ENCODE measurements around the gene TPD52L1.
"Not testable (repeated sequence)": the region's sequence is repeated elsewhere in the genome, so short reads cannot be mapped to it uniquely, and the experiment has no call there.

The TPD52L1 gene, protein sequence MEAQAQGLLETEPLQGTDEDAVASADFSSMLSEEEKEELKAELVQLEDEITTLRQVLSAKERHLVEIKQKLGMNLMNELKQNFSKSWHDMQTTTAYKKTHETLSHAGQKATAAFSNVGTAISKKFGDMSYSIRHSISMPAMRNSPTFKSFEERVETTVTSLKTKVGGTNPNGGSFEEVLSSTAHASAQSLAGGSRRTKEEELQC

DNA sequence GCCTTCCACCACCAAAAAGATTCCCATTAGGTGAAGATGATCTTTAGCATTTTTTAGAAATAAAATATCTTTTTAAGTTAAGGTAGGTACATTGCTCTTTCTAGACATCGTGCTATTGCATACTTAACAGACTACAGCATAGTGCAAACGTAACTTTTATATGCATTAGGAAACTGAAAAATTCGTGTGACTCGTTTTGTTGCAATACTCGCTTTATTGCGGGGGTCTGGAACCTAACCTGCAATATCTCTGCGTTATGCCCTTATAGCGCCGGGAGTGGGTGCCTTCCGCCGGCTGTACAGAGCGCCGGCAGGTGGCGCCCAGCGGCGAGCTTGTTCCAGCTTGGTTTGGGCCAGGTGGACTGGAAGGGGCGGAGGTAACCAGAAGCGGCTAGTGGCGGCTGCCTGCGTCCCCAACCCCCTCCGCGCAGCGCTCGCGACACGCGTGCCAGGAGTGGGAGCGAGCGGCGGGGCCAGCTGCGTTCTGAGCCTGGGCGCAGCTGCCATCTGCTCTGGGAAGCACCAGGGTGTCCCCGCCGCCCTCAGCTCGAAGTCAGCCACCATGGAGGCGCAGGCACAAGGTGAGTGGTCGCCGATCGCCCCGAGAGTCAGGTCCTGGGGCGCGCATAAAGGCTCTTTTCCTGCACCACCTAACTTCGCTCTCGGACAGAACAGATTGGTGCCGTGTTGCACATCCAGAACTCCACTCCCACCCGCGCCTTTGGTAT, at the start of gene TPD52L1:
Gene TPD52L1 (plus strand): TSS at position 383 of the 727 bp plus-strand sequence. CDS start 179 bp downstream, at position 562.
- peak; percentile 88 for DNase-seq (ENCODE audit: low spot score)

GRCh38 chr6:125104425-125104824, 49.1 kb upstream of the TPD52L1 start:
- no peak for DNase-seq (ENCODE audit: low spot score)

DNA sequence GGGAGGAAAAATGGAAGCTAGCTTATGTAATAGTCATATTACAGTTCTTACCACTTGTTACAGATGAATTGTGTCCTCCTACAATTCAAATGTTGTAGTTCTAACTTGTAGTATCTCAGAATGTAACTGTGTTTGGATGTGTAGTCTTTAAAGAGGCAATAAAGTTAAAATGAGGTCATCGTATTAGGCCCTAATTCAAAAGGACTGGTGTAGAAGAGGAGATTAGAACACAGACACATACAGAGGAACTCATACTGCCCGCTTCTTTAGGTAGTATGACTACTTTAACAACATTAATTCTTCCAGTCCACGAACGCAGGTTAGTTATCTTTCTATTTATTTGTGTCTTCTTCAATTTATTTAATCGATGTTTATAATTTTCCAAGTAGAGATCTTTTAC, 46.5 kb upstream of the TPD52L1 start:
- DNase-seq (ENCODE audit: low spot score) = no peak

GRCh38 chr6:125107896-125108295, 45.7 kb upstream of the TPD52L1 start:
- DNase-seq (ENCODE audit: low spot score) = no peak

GRCh38 chr6:125110056-125110455, 43.5 kb upstream of the TPD52L1 start:
- no peak for DNase-seq (ENCODE audit: low spot score)

DNA sequence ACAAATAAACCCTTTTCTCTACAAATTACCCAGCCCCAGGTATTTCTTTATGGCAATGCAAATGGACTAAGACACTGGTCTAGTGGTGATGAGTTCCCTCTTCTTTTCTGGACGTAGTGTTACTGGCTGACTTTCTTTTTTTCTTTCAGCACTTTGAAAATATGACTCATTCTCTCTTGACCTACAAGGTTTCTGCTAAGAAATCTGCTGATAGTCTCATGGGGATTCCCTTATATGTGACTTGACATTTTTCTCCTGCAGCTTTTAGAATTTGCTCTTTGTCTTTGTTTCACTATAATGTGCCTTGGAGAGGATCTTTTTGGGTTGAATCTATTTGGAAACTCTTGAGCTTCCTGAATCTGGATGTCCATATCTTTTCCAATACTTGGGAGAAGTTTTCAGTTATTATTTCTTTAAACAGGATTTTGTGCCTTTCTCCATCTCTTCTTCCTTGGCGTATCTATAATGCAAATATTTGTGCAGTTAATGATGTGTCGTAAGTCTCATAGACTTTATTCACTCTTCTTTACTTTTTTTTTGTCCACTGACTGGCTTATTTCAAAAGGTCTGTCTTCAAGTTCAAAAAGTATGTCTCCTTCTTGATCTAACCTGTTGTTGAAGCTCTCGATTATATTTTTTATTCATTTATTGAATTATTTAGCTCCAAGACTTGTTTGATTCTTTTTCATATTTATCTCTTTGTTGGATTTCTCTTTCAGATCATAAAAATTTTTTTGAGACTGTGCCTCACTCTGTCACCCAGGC, 42.2 kb upstream of the TPD52L1 start:
- DNase-seq (ENCODE audit: low spot score) = no peak

DNA sequence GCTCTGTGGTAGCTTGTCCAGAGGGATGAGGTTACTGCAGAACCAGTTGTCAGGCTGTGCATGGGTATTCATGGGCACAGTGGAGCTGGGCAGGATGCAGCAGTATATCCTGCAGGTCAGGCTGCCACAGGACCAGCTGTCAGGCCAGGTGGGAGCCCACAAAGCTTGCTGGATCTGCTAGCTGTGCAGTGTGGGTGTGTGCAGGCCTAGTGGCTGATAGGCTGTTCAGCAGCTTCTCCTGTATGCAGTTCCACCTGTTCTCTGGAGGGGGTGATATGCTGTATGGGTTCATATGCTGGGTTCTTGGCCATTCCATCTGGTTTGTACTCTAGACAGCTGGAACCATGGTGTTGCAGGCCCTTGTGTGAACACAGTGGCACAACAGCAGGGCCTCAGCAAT, 40.6 kb upstream of the TPD52L1 start:
- DNase-seq (ENCODE audit: low spot score) = no peak

- no peak for DNase-seq (ENCODE audit: low spot score)
These were observed 39.2 kb upstream of the TPD52L1 start for GRCh38 chr6:125114248-125114858.

- DNase-seq (ENCODE audit: low spot score) = no peak
These were observed 37.4 kb upstream of the TPD52L1 start for GRCh38 chr6:125116170-125116569.

DNA sequence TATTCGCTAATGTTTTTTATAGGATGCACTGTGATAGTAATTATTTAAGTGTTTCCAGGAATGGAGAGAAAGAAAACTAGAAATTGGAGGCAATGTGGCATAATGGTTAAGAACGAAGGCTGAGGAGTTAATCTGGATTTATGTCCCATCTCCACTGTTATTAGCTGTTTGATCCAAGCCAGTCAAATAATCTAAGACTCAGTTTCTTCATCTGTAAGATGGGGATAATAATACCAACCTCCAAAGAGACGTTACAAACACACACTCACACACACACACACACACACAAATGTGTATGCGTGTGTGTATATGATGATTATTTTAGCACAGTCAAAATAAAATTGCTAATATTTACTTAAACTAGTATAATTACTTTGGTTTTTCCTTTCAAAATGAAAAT, 36.9 kb upstream of the TPD52L1 start:
- DNase-seq (ENCODE audit: low spot score) = no peak

DNA sequence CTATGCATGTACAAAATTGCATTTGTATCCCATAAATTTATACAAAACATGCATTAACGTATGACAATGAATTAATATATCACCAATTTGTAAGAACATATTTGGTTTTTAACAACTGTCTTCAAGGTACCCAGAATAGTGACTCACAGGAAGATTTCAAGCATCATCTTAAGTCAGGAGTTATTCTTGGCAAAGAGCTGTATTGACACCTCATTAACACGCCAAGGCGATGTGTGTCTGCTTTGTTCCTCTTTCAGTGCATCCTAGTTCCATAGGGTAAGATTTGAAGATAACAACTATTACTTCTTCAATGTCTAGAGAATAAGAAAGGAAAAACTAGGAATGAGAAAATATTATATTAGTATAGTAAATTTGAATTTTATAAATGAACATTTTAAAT, 35.8 kb upstream of the TPD52L1 start:
- DNase-seq (ENCODE audit: low spot score) = no peak

DNA sequence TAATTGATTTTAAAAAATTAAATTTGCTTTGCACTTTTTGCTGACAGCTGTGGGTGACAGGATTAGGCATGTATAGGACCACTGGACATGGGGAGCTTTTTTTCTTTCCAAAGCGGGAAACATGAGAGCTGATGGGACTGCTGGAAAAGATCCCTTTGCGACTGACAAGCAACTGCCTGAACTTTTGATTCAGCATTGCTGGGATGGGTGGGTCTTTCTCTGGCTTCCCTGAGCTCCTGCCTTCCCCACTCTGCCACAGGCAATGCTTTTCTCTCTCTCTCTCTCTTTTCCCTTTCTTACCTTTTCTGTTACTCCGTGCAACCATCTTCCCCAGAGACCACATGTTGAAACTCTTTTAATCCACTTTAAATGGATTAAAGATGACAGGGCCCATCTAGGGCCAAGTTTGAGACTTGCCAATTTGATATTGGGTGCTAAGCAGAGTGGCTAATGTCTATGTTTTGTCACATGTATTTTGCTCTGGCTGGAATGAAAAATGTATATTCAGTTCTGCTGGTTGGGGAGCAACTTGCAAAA, 33.5 kb upstream of the TPD52L1 start:
- no peak for DNase-seq (ENCODE audit: low spot score)

- no peak for DNase-seq (ENCODE audit: low spot score)
These were observed 31.7 kb upstream of the TPD52L1 start for GRCh38 chr6:125121894-125122293.

DNA sequence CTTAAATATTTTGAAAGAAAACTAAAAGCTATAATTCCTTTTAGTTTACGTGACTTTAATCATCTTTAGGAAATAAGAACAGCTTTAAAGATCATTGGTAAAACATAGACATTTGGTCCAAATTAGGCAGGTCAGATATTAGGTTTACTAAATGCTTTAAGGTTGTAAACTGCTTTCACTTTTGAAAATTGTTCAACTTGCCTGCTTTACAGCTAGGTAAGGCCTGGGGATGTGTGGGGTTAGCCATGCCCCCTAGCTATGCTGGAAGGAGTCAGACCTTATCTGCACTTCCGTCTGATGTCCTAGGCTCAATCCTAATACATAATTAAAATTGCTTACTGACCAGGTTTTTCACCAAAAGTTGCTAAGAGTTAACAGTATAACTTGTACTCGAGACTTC, 30.5 kb upstream of the TPD52L1 start:
- no peak for DNase-seq (ENCODE audit: low spot score)

GRCh38 chr6:125123468-125124048, 30.0 kb upstream of the TPD52L1 start:
- DNase-seq (ENCODE audit: low spot score) = no peak

DNA sequence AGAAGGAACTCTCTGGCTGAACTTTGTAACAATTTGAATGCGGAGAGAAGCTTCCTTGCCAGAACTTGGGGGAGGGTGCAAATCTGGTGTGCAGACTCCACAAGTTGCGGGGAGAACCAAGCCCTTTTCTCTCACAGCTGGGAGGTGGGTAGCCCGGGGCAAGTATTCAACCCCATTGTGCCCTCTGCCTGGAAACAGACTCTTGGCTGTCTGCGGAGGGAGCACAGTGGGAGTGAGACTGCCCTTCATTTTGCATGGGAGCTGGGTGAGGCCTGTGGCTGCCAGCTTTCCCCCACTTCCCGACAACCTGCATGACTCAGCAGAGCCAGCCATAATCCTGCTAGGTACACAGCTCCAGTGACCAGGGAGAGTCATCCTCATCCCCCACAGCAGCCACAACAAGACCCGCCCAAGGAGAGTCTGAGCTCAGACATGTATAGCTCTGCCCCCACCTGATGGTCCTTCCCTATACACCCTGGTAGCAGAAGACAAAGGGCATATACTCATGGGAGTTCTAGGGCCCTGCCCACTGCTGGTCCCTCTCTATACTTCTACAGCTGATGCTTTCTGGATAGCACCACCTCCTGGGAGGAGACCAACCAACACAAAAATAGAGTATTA, 29.4 kb upstream of the TPD52L1 start:
- no peak for DNase-seq (ENCODE audit: low spot score)

DNA sequence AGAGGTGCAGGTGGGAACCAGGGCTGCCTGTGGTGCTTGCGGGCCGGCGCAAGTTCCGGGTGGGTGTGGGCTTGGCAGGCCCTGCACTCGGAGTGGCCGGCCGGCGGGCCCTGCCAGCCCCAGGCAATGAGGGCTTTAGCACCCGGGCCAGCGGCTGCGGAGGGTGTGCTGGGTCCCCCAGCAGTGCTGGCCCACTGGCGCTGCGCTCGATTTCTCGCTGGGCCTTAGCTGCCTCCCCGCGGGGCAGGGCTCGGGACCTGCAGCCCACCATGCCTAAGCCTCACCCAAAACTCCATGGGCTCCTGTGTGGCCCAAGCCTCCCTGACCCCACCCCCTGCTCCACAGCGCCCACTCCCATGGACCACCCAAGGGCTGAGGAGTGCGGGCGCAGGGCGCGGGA, 27.7 kb upstream of the TPD52L1 start:
- DNase-seq (ENCODE audit: low spot score) = not testable (repeated sequence)

GRCh38 chr6:125129354-125129753, 24.2 kb upstream of the TPD52L1 start:
- DNase-seq (ENCODE audit: low spot score) = no peak

- no peak for DNase-seq (ENCODE audit: low spot score)
These were observed 21.5 kb upstream of the TPD52L1 start for GRCh38 chr6:125132058-125132457.

- DNase-seq (ENCODE audit: low spot score) = no peak
These were observed 17.2 kb upstream of the TPD52L1 start for GRCh38 chr6:125136378-125136777.

- no peak for DNase-seq (ENCODE audit: low spot score)
These were observed 15.5 kb upstream of the TPD52L1 start for GRCh38 chr6:125138083-125138482.

DNA sequence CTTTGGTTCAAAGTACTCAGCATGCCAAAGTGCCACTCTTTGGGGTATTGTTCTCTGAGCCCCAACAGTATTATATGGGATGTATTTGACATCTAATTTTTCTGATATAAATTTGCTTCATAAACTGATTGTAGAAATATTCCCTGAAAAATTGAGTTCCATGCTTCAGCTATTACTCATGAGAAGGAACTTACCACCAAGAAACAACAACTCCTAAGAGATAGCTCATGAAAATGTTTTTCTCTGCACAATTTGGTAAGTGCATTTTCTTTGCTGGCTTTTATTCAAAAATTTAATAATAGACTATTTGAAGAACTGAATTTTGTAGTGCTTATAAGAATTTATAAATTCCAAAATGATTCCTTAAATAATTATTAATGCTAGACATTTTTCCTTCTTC, 12.8 kb upstream of the TPD52L1 start:
- DNase-seq (ENCODE audit: low spot score) = no peak

Data from HuH-7 (cell line).